HEK293T (cell line): ENCODE data around the gene ANKS1B.

ENCODE experiments used
- ARNT ChIP-seq: fragments of 450-650 bp; IDR thresholded peaks from 2 replicates; pipeline ENCODE4 v1.6.1; 2017; ENCODE audit warnings: mild to moderate bottlenecking
- BHLHE40 ChIP-seq: fragments of 450-650 bp; IDR thresholded peaks from 2 replicates; pipeline ENCODE4 v1.6.1; 2016; ENCODE audit warnings: mild to moderate bottlenecking, moderate library complexity, borderline replicate concordance
- CTBP1 ChIP-seq: fragments of 450-650 bp; IDR thresholded peaks from 2 replicates; pipeline ENCODE4 v1.6.1; 2016; ENCODE audit warnings: borderline replicate concordance
- ELF4 ChIP-seq: fragments of 450-650 bp; IDR thresholded peaks from 2 replicates; pipeline ENCODE4 v1.6.1; 2017; ENCODE audit warnings: antibody characterized with exemption
- FOXA1 ChIP-seq: fragments of 450-650 bp; IDR thresholded peaks from 2 replicates; pipeline ENCODE4 v1.6.1; 2016; ENCODE audit warnings: mild to moderate bottlenecking
- FOXM1 ChIP-seq: fragments of 450-650 bp; IDR thresholded peaks from 2 replicates; pipeline ENCODE4 v1.6.1; 2017; ENCODE audit warnings: mild to moderate bottlenecking, borderline replicate concordance
- HDGF ChIP-seq: fragments of 450-650 bp; IDR thresholded peaks from 2 replicates; pipeline ENCODE4 v1.6.1; 2017; ENCODE audit warnings: antibody characterized with exemption, borderline replicate concordance
- NFRKB ChIP-seq: fragments of 450-650 bp; IDR thresholded peaks from 2 replicates; pipeline ENCODE4 v1.6.1; 2016; ENCODE audit warnings: mild to moderate bottlenecking, moderate library complexity
- SUZ12 ChIP-seq: fragments of 450-650 bp; IDR thresholded peaks from 2 replicates; pipeline ENCODE4 v1.6.1; 2016; ENCODE audit warnings: mild to moderate bottlenecking
- TARDBP ChIP-seq: fragments of 450-650 bp; IDR thresholded peaks from 2 replicates; pipeline ENCODE4 v1.6.1; 2016
- TF ChIP-seq, protein P1 (sequence below): fragments of 450-650 bp; IDR thresholded peaks from 2 replicates; pipeline ENCODE4 v1.6.1; 2016

DNA sequence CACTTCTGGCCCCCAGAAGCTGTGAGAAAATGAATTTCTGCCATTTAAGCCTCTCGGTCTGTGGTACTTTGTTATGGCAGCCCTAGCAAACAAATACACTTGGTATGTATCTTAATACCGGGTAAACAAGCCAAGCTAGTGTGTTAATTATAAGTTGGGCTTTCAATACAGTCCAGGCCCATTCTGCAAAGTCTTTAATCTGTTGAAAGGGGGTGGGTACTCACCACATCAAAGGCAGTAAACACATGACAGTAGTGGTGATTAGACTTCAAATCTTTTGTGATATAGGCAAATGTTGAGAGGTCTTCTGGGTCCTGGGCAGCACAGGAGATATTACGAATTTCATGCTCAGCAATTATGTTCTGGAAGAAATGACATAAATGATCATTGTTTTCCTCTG lies 1211.9 kb downstream of the ANKS1B start:
- no peak for TF ChIP-seq ELF4
- no peak for TF ChIP-seq BHLHE40
- TF ChIP-seq HDGF = no peak
- no peak for TF ChIP-seq NFRKB
- TF ChIP-seq CTBP1 = no peak
- TF ChIP-seq FOXA1 = no peak
- TF ChIP-seq, protein P1, sequence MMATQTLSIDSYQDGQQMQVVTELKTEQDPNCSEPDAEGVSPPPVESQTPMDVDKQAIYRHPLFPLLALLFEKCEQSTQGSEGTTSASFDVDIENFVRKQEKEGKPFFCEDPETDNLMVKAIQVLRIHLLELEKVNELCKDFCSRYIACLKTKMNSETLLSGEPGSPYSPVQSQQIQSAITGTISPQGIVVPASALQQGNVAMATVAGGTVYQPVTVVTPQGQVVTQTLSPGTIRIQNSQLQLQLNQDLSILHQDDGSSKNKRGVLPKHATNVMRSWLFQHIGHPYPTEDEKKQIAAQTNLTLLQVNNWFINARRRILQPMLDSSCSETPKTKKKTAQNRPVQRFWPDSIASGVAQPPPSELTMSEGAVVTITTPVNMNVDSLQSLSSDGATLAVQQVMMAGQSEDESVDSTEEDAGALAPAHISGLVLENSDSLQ = no peak
- TF ChIP-seq FOXM1 = no peak
- no peak for TF ChIP-seq TARDBP
- TF ChIP-seq SUZ12 = no peak
- no peak for TF ChIP-seq ARNT
